HG03575 (cell line): ENCODE data around the gene U2AF1L4.

Experiments used
- ATAC-seq: cut with Tn5 transposase; IDR thresholded peaks from one replicate; pipeline ENCODE4 v1.9.1; 2021; ENCODE audit not compliant: unreplicated experiment, insufficient number of reproducible peaks, low FRiP score; ENCODE audit errors: extremely low read depth

The U2AF1L4 gene

GRCh38 chr19:35745328-35746086 is at the start of gene U2AF1L4, which contains the start of gene PSENEN:
U2AF1L4 (minus strand) TSS chr19:35745418; CDS start chr19:35745391, 27 bp downstream.
PSENEN (plus strand) TSS chr19:35745651; CDS start chr19:35745931, 280 bp downstream.
- no peak for ATAC-seq

GRCh38 chr19:35793381-35794165 is 48.4 kb upstream of the U2AF1L4 start:
- no peak for ATAC-seq

GRCh38 chr19:35792888-35793287 is 47.7 kb upstream of the U2AF1L4 start:
- no peak for ATAC-seq

GRCh38 chr19:35792312-35792711 is 47.1 kb upstream of the U2AF1L4 start:
- no peak for ATAC-seq

GRCh38 chr19:35791814-35792279 is 46.6 kb upstream of the U2AF1L4 start:
- ATAC-seq, result no peak

GRCh38 chr19:35790981-35791813 is 46.0 kb upstream of the U2AF1L4 start:
- no peak for ATAC-seq

GRCh38 chr19:35789978-35790944 is 45.0 kb upstream of the U2AF1L4 start:
- no peak for ATAC-seq

- ATAC-seq, result no peak
Measured at GRCh38 chr19:35789195-35789977, 44.2 kb upstream of the U2AF1L4 start.

- ATAC-seq, result no peak
Measured at GRCh38 chr19:35788205-35788960, 43.2 kb upstream of the U2AF1L4 start.

- ATAC-seq, result no peak
Measured at GRCh38 chr19:35787227-35787799, 42.1 kb upstream of the U2AF1L4 start.

- ATAC-seq, result no peak
Measured at GRCh38 chr19:35786299-35787160, 41.3 kb upstream of the U2AF1L4 start.

GRCh38 chr19:35785339-35785627 is 40.1 kb upstream of the U2AF1L4 start:
- ATAC-seq, result no peak

- no peak for ATAC-seq
Measured at GRCh38 chr19:35784503-35785338, 39.5 kb upstream of the U2AF1L4 start.

GRCh38 chr19:35783469-35784434 is 38.5 kb upstream of the U2AF1L4 start:
- no peak for ATAC-seq
